ENCODE results near the gene UNC13C.

DNA sequence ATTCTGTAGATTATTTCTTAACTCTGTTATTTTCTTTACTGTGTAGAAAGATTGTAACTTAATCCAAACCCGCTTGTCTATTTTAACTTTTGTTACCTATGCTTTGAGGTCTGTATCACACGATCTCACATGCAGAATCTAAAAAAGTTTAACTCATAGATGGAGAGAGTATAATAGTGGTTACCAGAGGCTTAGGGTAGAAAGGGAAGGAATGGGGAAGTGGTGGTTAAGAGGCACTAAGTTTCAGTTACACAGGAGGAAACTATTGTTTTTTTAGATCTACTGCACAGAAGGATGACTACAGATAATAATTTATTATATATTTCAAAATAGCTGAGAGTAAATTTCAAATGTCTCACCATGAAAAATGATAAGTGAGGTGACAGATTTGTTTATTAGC lies 703.3 kb downstream of the UNC13C start:
- no peak for TF ChIP-seq ZNF560 (tag by site-specific recombination; IDR thresholded peaks at IDR 0.05; ENCODE audit: borderline replicate concordance)
- TF ChIP-seq CTCF (tag by site-specific recombination; IDR thresholded peaks at IDR 0.05): no peak
- no peak for TF ChIP-seq ZNF521 (tag by site-specific recombination; IDR thresholded peaks at IDR 0.05)
- no peak for TF ChIP-seq ZNF292 (tag by site-specific recombination; IDR thresholded peaks at IDR 0.05; ENCODE audit: borderline replicate concordance, low read depth)
- TF ChIP-seq ZNF112 (tag by site-specific recombination; IDR thresholded peaks at IDR 0.05): no peak
- no peak for TF ChIP-seq ZNF140 (tag by site-specific recombination; IDR thresholded peaks at IDR 0.05)
- no peak for TF ChIP-seq ZNF146 (tag by site-specific recombination; IDR thresholded peaks at IDR 0.05)
- TF ChIP-seq ZNF571 (tag by site-specific recombination; IDR thresholded peaks at IDR 0.05): no peak
- TF ChIP-seq ZBTB48 (tag by site-specific recombination; IDR thresholded peaks at IDR 0.05): no peak
- TF ChIP-seq ZNF366 (tag by site-specific recombination; conservative IDR thresholded peaks at IDR 0.05): no peak
- no peak for TF ChIP-seq SETDB1 (IDR thresholded peaks at IDR 0.05; ENCODE audit: insufficient read length, low read length)

Measured in HEK293 (cell line).